GM21529 (cell line): Measurements from ENCODE around the gene CISTR.
"Not testable (repeated sequence)": the region's sequence is repeated elsewhere in the genome, so short reads cannot be mapped to it uniquely, and the experiment has no call there.

ENCODE experiments used
- ATAC-seq: cut with Tn5 transposase; IDR thresholded peaks from one replicate; pipeline ENCODE4 v1.9.1; 2021; ENCODE audit not compliant: unreplicated experiment

Gene CISTR

GRCh38 chr12:53720946-53721345 is 30.8 kb downstream of the CISTR start:
- ATAC-seq, result no peak

- no peak for ATAC-seq
These were observed 32.1 kb downstream of the CISTR start for GRCh38 chr12:53719649-53720048.

- not testable (repeated sequence) for ATAC-seq
These were observed 33.2 kb downstream of the CISTR start for GRCh38 chr12:53718567-53718966.

DNA sequence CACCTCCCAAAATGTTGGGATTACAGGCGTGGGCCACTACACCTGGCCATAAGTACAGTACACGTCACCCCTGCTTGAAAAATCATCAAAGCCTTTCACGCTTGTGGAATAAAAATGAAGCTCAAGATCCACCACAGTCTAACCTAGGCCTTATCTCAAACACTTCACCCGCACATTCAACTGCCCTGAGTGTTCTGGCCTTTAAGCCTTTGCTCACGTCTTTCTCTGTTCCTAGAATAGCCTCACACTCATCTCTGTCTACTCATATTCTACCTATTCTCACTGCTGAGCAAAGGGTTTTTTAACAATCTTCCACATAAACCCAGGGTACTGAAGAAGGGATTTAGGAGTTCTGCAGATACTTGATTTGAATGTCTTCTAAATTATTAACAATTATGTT is 34.5 kb downstream of the CISTR start:
- ATAC-seq, result no peak

- no peak for ATAC-seq
These were observed 37.8 kb downstream of the CISTR start for GRCh38 chr12:53714004-53714403.

DNA sequence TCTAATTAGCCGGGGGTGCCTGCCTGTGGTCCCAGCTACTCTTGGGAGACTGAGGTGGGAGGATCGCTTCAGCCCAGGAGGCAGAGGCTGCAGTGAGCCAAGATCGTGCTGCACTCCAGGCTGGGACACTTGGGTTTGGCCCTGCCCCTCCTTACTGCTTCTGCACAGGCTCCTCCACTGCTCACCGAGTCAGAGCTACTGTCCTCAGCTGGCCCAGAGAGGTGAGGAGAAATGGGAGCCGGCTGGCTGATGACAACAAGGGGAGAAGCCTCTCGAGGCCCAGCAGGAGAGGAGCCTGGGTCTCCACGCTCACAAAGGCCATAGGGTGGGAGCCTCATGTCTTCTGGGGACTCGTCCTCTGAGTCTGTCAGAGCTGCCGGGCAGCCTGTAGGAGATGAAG is 38.3 kb downstream of the CISTR start:
- ATAC-seq, result no peak

DNA sequence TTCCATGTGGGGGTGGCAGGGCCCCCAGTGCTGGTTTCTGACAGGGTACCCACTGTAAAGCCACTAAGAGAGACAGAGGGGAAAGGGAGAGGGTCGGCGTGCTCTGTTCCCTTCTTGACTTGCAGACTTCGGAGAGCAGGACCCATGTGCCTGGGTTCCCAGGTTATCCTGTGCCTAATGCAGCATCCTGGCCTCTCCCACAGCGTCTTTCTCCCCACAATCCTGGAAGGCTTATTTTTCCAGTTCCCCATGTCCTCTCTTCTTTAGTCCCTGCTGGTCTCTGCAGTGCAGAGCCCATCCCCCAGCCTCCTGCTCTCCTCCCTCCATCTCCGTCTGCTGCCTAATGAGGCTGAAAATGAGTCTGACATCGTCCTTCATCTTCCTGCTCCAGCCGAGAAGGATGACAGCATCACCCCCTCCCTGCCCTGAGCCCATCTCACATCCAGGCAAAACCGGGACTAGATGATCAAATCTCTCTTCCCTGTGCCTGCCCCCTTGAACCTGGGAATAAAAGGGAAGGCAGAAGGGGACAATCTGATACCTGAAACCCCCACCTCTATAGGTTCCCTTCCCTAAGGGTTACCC is 39.6 kb downstream of the CISTR start:
- ATAC-seq, result no peak

GRCh38 chr12:53710091-53710490 is 41.7 kb downstream of the CISTR start:
- ATAC-seq, result no peak

GRCh38 chr12:53709671-53710070 is 42.1 kb downstream of the CISTR start:
- no peak for ATAC-seq

- ATAC-seq, result no peak
These were observed 45.7 kb downstream of the CISTR start for GRCh38 chr12:53706080-53706479.

- ATAC-seq, result no peak
These were observed 48.0 kb downstream of the CISTR start for GRCh38 chr12:53703756-53704155.

- peak; percentile 65 for ATAC-seq
These were observed 50.1 kb downstream of the CISTR start for GRCh38 chr12:53701518-53702264.

DNA sequence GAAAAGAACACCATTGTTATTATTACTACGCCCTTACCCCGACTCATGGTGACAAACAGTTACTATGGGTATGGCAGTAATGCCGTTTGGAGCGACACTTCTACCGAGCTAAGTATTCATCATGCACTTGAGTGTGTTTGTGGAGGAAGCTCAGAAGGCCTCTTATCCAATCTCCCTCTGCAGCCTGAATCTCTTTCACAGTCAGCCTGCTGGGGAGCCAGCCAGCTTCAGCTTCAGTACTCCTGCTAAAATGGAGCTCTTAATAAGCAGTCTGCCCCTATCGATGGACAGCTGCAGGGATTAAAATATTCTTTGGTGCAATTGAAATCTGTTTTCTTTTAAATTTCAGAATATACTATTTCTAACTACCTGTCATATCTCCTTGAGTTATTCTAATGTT is 51.2 kb downstream of the CISTR start:
- ATAC-seq, result no peak

- no peak for ATAC-seq
These were observed 52.1 kb downstream of the CISTR start for GRCh38 chr12:53699678-53700025.

- no peak for ATAC-seq
These were observed 52.7 kb downstream of the CISTR start for GRCh38 chr12:53698948-53699677.

GRCh38 chr12:53696655-53697331 is 55.0 kb downstream of the CISTR start:
- no peak for ATAC-seq
